KBM-7 (cell line): Measurements from ENCODE around the gene CRYGN.
A peak's percentile ranks its signal among the peaks of the same experiment; 100 is the strongest.

ENCODE experiments used
- DNase-seq: peaks from one replicate; pipeline ENCODE4 v3.0.0-alpha.2; 2015
- in situ Hi-C: fragments of 300-500 bp; cut with MboI; formaldehyde crosslinking; loops from 2 replicates; pipeline ENCODE4 v1.14.3; 2020; ENCODE audit warnings: low sequenced_read_pairs, low pct_unique_long_range_greater_than_20kb, mixed read lengths

CRYGN gene

GRCh38 chr7:151461096-151461941 is 21.4 kb upstream of the CRYGN start:
- no peak for DNase-seq
- in situ Hi-C loops: no loop called here

GRCh38 chr7:151460474-151460855 is 20.5 kb upstream of the CRYGN start:
- no peak for DNase-seq
- in situ Hi-C loops: no loop called here

- DNase-seq: no peak
- in situ Hi-C loops: no loop called here
Measured at GRCh38 chr7:151459726-151460473, 20.0 kb upstream of the CRYGN start.

- in situ Hi-C loops: no loop called here
- no peak for DNase-seq
Measured at GRCh38 chr7:151457534-151457933, 17.6 kb upstream of the CRYGN start.

- DNase-seq: no peak
- in situ Hi-C loops: no loop called here
Measured at GRCh38 chr7:151456782-151457181, 16.8 kb upstream of the CRYGN start.

- no peak for DNase-seq
- in situ Hi-C loops: no loop called here
Measured at GRCh38 chr7:151456276-151456675, 16.3 kb upstream of the CRYGN start.

GRCh38 chr7:151455690-151456089 is 15.7 kb upstream of the CRYGN start:
- in situ Hi-C loops: no loop called here

GRCh38 chr7:151454932-151455530 is 15.1 kb upstream of the CRYGN start:
- in situ Hi-C loops: no loop called here
- DNase-seq: no peak

More at GRCh38 chr7:151455690-151456089, 15.7 kb upstream of the CRYGN start:
- no peak for DNase-seq

GRCh38 chr7:151454305-151454704 is 14.4 kb upstream of the CRYGN start:
- in situ Hi-C loops: no loop called here

GRCh38 chr7:151453326-151453791 is 13.4 kb upstream of the CRYGN start:
- DNase-seq: no peak
- in situ Hi-C loops: no loop called here

More at GRCh38 chr7:151454305-151454704, 14.4 kb upstream of the CRYGN start:
- no peak for DNase-seq

GRCh38 chr7:151452680-151453325 is 12.9 kb upstream of the CRYGN start:
- in situ Hi-C loops: no loop called here

GRCh38 chr7:151451626-151452571 is 12.0 kb upstream of the CRYGN start:
- in situ Hi-C loops: no loop called here

More at GRCh38 chr7:151452680-151453325, 12.9 kb upstream of the CRYGN start:
- no peak for DNase-seq

GRCh38 chr7:151451156-151451555 is 11.2 kb upstream of the CRYGN start:
- no peak for DNase-seq
- in situ Hi-C loops: no loop called here

More at GRCh38 chr7:151451626-151452571, 12.0 kb upstream of the CRYGN start:
- DNase-seq: no peak

GRCh38 chr7:151449990-151450389 is 10.0 kb upstream of the CRYGN start:
- DNase-seq: no peak
- in situ Hi-C loops: no loop called here

- DNase-seq: peak; percentile 68
- in situ Hi-C loops: no loop called here
Measured at GRCh38 chr7:151448261-151449252, 8.6 kb upstream of the CRYGN start.

GRCh38 chr7:151447901-151448260 is 7.9 kb upstream of the CRYGN start:
- no peak for DNase-seq
- in situ Hi-C loops: no loop called here

- in situ Hi-C loops: no loop called here
- DNase-seq: no peak
Measured at GRCh38 chr7:151447312-151447711, 7.4 kb upstream of the CRYGN start.
